Adrenal gland (tissue), 5 donors: ENCODE measurements around the gene TUBB4B.

Experiments used
- POLR2A ChIP-seq, 2 donors: fragments of 450-650 bp; IDR thresholded peaks; one replicate each; pipeline ENCODE4 v1.6.1; 2017; ENCODE audit warnings: antibody characterized with exemption in 2 of 2, mild to moderate bottlenecking in 2 of 2, moderate library complexity in 1 of 2
- TF ChIP-seq, protein P1 (sequence below), 6 experiments: fragments of 450-650 bp in 4 of 6; fragments of 200-600 bp in 2 of 6; sonication (generic) in 1 of 6; IDR thresholded peaks; 1 replicate in 5 of 6; 2 replicates in 1 of 6; pipeline versions ENCODE4 v1.5.1 to v1.8.0; 2016 to 2021; ENCODE audit warnings: antibody characterized with exemption in 6 of 6, mild to moderate bottlenecking in 2 of 6, moderate library complexity in 1 of 6
- donor health status: DM: no; HTN: no; CAD: no.

GRCh38 chr9:137240318-137240840 is 708 bp upstream of the TUBB4B start:
- TF ChIP-seq, protein P1, sequence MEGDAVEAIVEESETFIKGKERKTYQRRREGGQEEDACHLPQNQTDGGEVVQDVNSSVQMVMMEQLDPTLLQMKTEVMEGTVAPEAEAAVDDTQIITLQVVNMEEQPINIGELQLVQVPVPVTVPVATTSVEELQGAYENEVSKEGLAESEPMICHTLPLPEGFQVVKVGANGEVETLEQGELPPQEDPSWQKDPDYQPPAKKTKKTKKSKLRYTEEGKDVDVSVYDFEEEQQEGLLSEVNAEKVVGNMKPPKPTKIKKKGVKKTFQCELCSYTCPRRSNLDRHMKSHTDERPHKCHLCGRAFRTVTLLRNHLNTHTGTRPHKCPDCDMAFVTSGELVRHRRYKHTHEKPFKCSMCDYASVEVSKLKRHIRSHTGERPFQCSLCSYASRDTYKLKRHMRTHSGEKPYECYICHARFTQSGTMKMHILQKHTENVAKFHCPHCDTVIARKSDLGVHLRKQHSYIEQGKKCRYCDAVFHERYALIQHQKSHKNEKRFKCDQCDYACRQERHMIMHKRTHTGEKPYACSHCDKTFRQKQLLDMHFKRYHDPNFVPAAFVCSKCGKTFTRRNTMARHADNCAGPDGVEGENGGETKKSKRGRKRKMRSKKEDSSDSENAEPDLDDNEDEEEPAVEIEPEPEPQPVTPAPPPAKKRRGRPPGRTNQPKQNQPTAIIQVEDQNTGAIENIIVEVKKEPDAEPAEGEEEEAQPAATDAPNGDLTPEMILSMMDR (IDR thresholded peaks at IDR 0.05): peak in 1 of 6 experiments; percentile 6
- peak in 1 of 2 donors; percentile 23 for TF ChIP-seq POLR2A (IDR thresholded peaks at IDR 0.05)
